Measurements from ENCODE around the gene TRAPPC2. TPM values are rescaled to one million over a fixed set of nuclear protein-coding genes. Genes with fewer than 3 reads are reported as not detected.

The TRAPPC2 gene
- total RNA-seq, 4 donors from 2014 or later = 12.6 to 16.1 (median 14.9) TPM

GRCh38 chrX:13694359-13694758, 40.1 kb downstream of the TRAPPC2 start:
- WGBS, 2 donors = 46 to 66% methylated on average over 2 of the region's 2 CpGs
- TF ChIP-seq CTCF (IDR thresholded peaks at IDR 0.05) (no peak), POLR2A (IDR thresholded peaks at IDR 0.05) (no peak)
- intact Hi-C loops (cut with DNase I; ENCODE audit: low total_unique reads) = no loop called here
- no peak overlapping the region for H3K4me3 ChIP-seq (ENCODE audit: low read depth, poor library complexity, severe bottlenecking)
- no peak for DNase-seq (ENCODE audit: low spot score in 2 of 2)

GRCh38 chrX:13693341-13693961, 41.0 kb downstream of the TRAPPC2 start:
- WGBS, 2 donors = 35 to 49% methylated on average over 7 of the region's 7 CpGs
- no peak overlapping the region for H3K4me3 ChIP-seq (ENCODE audit: low read depth, poor library complexity, severe bottlenecking)
- intact Hi-C loops (cut with DNase I; ENCODE audit: low total_unique reads) = no loop called here
- no peak for DNase-seq (ENCODE audit: low spot score in 2 of 2)
- no peak for TF ChIP-seq POLR2A (IDR thresholded peaks at IDR 0.05)
- TF ChIP-seq CTCF (IDR thresholded peaks at IDR 0.05) = no peak

GRCh38 chrX:13692771-13693231, 41.6 kb downstream of the TRAPPC2 start:
- WGBS, 2 donors = 60 to 67% methylated on average over 5 of the region's 5 CpGs
- TF ChIP-seq POLR2A (IDR thresholded peaks at IDR 0.05) = no peak
- no peak for TF ChIP-seq CTCF (IDR thresholded peaks at IDR 0.05)
- intact Hi-C loops (cut with DNase I; ENCODE audit: low total_unique reads) = no loop called here
- no peak for DNase-seq (ENCODE audit: low spot score in 2 of 2)
- H3K4me3 ChIP-seq (ENCODE audit: low read depth, poor library complexity, severe bottlenecking) = no peak overlapping the region

- intact Hi-C loops (cut with DNase I; ENCODE audit: low total_unique reads) = no loop called here
- H3K4me3 ChIP-seq (ENCODE audit: low read depth, poor library complexity, severe bottlenecking) = no peak overlapping the region
- DNase-seq (ENCODE audit: low spot score in 2 of 2) = no peak
- no peak for TF ChIP-seq CTCF (IDR thresholded peaks at IDR 0.05)
- TF ChIP-seq POLR2A (IDR thresholded peaks at IDR 0.05) = no peak
- 71 to 72% methylated on average over 7 of the region's 7 CpGs for WGBS, 2 donors
Observed at GRCh38 chrX:13691841-13692371, 42.5 kb downstream of the TRAPPC2 start.

- 55 to 65% methylated on average over 3 of the region's 3 CpGs for WGBS, 2 donors
- H3K4me3 ChIP-seq (ENCODE audit: low read depth, poor library complexity, severe bottlenecking) = no peak overlapping the region
- TF ChIP-seq CTCF (IDR thresholded peaks at IDR 0.05) (no peak), POLR2A (IDR thresholded peaks at IDR 0.05) (no peak)
- intact Hi-C loops (cut with DNase I; ENCODE audit: low total_unique reads) = no loop called here
- no peak for DNase-seq (ENCODE audit: low spot score in 2 of 2)
Observed at GRCh38 chrX:13690836-13691235, 43.6 kb downstream of the TRAPPC2 start.
